ENCODE data around the gene WBP1L.
"Not testable (repeated sequence)": the region's sequence is repeated elsewhere in the genome, so short reads cannot be mapped to it uniquely, and the experiment has no call there.

WBP1L gene

GRCh38 chr10:102757323-102757722 lies 13.6 kb downstream of the WBP1L start:
- DNase-seq (ENCODE audit: low read depth in 2 of 2), result no peak
- TF ChIP-seq CTCF (IDR thresholded peaks at IDR 0.05; ENCODE audit: low read depth, low read length), result no peak
- no peak overlapping the region for H3K4me3 ChIP-seq (replicated peaks in 1 of 2; ENCODE audit: low read depth in 2 of 2, low read length in 2 of 2)

DNA sequence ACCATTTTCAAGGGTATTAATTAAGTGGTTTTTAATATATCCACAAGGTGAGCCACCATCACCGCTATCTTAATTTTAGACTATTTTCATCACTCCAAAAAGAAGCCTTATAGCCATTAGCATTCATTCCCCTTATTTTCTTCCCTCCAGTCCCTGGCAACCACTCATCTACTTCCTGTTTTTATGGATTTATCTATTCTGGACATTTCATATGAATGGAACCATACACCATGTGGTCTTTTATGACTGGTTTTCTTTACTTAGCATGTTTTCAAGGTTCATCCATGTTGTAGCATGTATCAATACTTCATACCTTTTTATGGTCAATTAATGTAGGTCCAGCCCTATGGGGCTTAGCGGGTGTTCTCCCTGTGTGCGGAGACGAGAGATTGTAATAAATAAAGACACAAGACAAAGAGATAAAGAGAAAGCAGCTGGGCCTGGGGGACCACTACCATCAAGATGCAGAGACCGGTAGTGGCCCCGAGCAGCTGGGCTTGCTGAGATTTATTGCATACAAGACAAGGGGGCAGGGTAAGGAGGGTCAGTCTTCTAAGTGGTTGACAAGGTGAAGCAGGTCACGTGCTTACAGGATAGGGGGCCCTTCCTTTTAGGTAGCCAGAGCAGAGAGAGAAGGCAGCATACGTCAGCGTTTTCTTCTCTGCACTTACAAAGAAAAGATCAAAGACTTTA lies 14.6 kb downstream of the WBP1L start:
- no peak for TF ChIP-seq CTCF (IDR thresholded peaks at IDR 0.05; ENCODE audit: low read depth, low read length)
- H3K4me3 ChIP-seq (replicated peaks in 1 of 2; ENCODE audit: low read depth in 2 of 2, low read length in 2 of 2), result no peak overlapping the region
- DNase-seq (ENCODE audit: low read depth in 2 of 2), result no peak

- not testable (repeated sequence) for H3K4me3 ChIP-seq (replicated peaks in 1 of 2; ENCODE audit: low read depth in 2 of 2, low read length in 2 of 2)
- peak in 1 of 2 donors; percentile 22 for DNase-seq (ENCODE audit: low read depth in 2 of 2)
These were observed 15.2 kb downstream of the WBP1L start for GRCh38 chr10:102758933-102759262.

GRCh38 chr10:102759497-102760210 lies 15.9 kb downstream of the WBP1L start:
- no peak overlapping the region for H3K4me3 ChIP-seq (replicated peaks in 1 of 2; ENCODE audit: low read depth in 2 of 2, low read length in 2 of 2)
- TF ChIP-seq CTCF (IDR thresholded peaks at IDR 0.05; ENCODE audit: low read depth, low read length), result no peak
- no peak for DNase-seq (ENCODE audit: low read depth in 2 of 2)

- no peak for DNase-seq (ENCODE audit: low read depth in 2 of 2)
- no peak for TF ChIP-seq CTCF (IDR thresholded peaks at IDR 0.05; ENCODE audit: low read depth, low read length)
- H3K4me3 ChIP-seq (replicated peaks in 1 of 2; ENCODE audit: low read depth in 2 of 2, low read length in 2 of 2), result no peak overlapping the region
These were observed 18.2 kb downstream of the WBP1L start for GRCh38 chr10:102761981-102762380.

GRCh38 chr10:102762401-102763015 lies 18.8 kb downstream of the WBP1L start:
- no peak for DNase-seq (ENCODE audit: low read depth in 2 of 2)

More at GRCh38 chr10:102762401-102763015, 18.8 kb downstream of the WBP1L start:
- TF ChIP-seq CTCF (IDR thresholded peaks at IDR 0.05; ENCODE audit: low read depth, low read length), result no peak
- no peak overlapping the region for H3K4me3 ChIP-seq (replicated peaks in 1 of 2; ENCODE audit: low read depth in 2 of 2, low read length in 2 of 2)
